IPS DF 6.9 (cell line): ENCODE results near the gene NSFL1C.

Experiments
- DNase-seq: peaks from one replicate; pipeline ENCODE4 v3.0.0-alpha.2; 2013; ENCODE audit warnings: low read depth, low spot score
- H3K27ac ChIP-seq: one replicate; pipeline ENCODE4 v1.5.1; 2013; ENCODE audit warnings: low read length, control low read depth
- H3K27me3 ChIP-seq: 2 replicates; pipeline ENCODE4 v1.6.1; 2013; ENCODE audit warnings: mild to moderate bottlenecking, low read length; ENCODE audit not compliant: control insufficient read depth, insufficient read depth
- H3K36me3 ChIP-seq: 2 replicates; pipeline ENCODE4 v1.6.1; 2013; ENCODE audit warnings: low read length; ENCODE audit not compliant: control insufficient read depth, insufficient read depth
- H3K4me1 ChIP-seq: 2 replicates; pipeline ENCODE4 v1.6.1; 2013; ENCODE audit warnings: low read length; ENCODE audit not compliant: control insufficient read depth, insufficient read depth
- H3K4me3 ChIP-seq: 2 replicates; pipeline ENCODE4 v1.5.1; 2013; ENCODE audit warnings: mild to moderate bottlenecking, low read length
- H3K9me3 ChIP-seq: 2 replicates; pipeline ENCODE4 v1.6.1; 2013; ENCODE audit warnings: low read length, inconsistent platforms; ENCODE audit not compliant: control insufficient read depth, insufficient read depth
- WGBS: extraction: QIAGEN DNeasy Blood & Tissue Kit; methylation state at CpG from one replicate; pipeline ENCODE4 v1.1.7; 2013; ENCODE audit warnings: mixed read lengths, missing lambda C conversion rate; ENCODE audit not compliant: insufficient read length, insufficient coverage; 5-methylcytosine and 5-hydroxymethylcytosine counted together

Gene NSFL1C

DNA sequence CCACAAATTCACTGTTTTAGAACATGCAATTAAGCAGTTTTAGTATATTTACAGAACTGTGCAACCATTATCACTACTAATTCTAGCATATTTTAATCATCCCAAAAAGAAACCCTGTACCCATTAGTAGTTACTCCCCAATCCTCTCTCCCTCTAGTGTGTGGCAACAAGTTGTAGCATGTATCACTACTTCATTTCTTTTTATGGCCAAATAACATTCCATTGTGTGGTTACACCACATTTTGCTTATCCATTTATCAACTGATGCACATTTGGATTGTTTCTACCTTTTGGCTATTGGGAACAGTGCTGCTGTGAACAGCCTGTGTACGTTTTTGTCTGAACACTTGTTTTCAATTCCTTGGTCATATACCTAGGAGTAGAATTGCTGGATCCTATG, 42.3 kb downstream of the NSFL1C start:
- no peaks in the 10 kb centered on the region for H3K27me3 ChIP-seq
- no peak overlapping the region for H3K27ac ChIP-seq
- DNase-seq: no peak
- peaks cover 5% of the 10 kb centered on the region for H3K4me1 ChIP-seq
- no peaks in the 10 kb centered on the region for H3K9me3 ChIP-seq
- WGBS: no CpG with 5 or more reads among the region's 1 CpG
- H3K36me3 ChIP-seq: no peaks in the 10 kb centered on the region
- no peak overlapping the region for H3K4me3 ChIP-seq

DNA sequence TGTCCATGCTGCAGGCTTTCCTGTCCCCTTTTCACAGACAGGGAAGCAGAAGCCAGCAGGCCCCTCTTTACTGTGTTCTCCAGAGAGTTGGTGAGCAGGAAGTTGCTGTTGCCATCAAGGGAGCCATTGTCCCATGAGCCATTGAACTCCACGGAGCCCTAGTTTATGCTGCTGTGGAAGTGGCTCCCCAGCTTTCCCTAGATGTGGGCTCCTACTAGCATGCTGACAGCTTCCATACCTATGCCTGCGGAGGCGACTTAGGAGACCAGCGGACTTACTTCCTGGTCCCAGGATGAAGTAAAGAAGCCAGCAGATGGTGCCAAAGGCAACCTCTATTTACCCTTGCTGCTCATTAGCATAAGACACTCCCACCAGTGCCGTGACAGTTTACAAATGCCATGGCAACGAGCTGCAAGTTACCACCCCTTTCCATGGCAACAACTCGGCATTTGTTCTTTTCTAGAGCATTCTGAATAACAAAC, 43.0 kb downstream of the NSFL1C start:
- Histone ChIP-seq H3K9me3 (no peaks in the 10 kb centered on the region), H3K4me3 (no peak overlapping the region), H3K27me3 (no peaks in the 10 kb centered on the region), H3K36me3 (no peaks in the 10 kb centered on the region), H3K4me1 (peaks cover 5% of the 10 kb centered on the region), H3K27ac (no peak overlapping the region)
- WGBS: no CpG with 5 or more reads among the region's 7 CpGs
- peak; percentile 80 for DNase-seq

DNA sequence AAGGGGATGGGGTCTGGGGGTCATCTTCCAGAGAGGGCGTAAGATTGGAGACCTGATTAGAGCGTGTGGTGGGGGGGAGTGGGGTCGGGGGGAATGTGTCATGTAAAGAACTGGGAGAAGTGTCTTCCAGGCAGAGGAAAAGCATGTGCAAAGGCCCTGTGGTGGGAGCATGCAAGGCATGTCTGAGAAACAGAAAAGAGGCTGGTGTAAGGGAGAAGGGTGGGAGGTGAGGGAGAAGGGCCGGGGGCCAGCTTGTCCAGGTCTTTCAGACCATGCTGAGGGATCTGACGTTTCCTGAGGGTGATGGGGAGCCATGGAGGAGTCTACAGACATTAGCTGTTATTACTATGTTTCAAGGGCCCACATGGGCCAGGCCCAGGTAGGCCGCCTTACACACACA, 43.4 kb downstream of the NSFL1C start:
- H3K27me3 ChIP-seq: no peaks in the 10 kb centered on the region
- H3K9me3 ChIP-seq: no peaks in the 10 kb centered on the region
- no CpG with 5 or more reads among the region's 6 CpGs for WGBS
- no peak for DNase-seq
- H3K27ac ChIP-seq: no peak overlapping the region
- H3K4me3 ChIP-seq: no peak overlapping the region
- no peaks in the 10 kb centered on the region for H3K36me3 ChIP-seq
- peaks cover 5% of the 10 kb centered on the region for H3K4me1 ChIP-seq

- peaks cover 4% of the 10 kb centered on the region for H3K4me1 ChIP-seq
- H3K27ac ChIP-seq: no peak overlapping the region
- WGBS: no CpG with 5 or more reads among the region's 3 CpGs
- H3K4me3 ChIP-seq: no peak overlapping the region
- no peak for DNase-seq
- no peaks in the 10 kb centered on the region for H3K27me3 ChIP-seq
- H3K36me3 ChIP-seq: no peaks in the 10 kb centered on the region
- H3K9me3 ChIP-seq: no peaks in the 10 kb centered on the region
Measured at GRCh38 chr20:1422753-1423152, 43.9 kb downstream of the NSFL1C start.

GRCh38 chr20:1420066-1420465, 46.6 kb downstream of the NSFL1C start:
- no peak for DNase-seq
- no peaks in the 10 kb centered on the region for H3K36me3 ChIP-seq
- no peak overlapping the region for H3K27ac ChIP-seq
- H3K27me3 ChIP-seq: no peaks in the 10 kb centered on the region
- peaks cover 4% of the 10 kb centered on the region; the same call in 1 of the 2 replicates for H3K4me1 ChIP-seq
- H3K9me3 ChIP-seq: no peaks in the 10 kb centered on the region
- WGBS: no CpG with 5 or more reads among the region's 4 CpGs
- H3K4me3 ChIP-seq: no peak overlapping the region

- Histone ChIP-seq H3K36me3 (no peaks in the 10 kb centered on the region), H3K4me3 (no peak overlapping the region), H3K4me1 (no peaks in the 10 kb centered on the region), H3K27me3 (no peaks in the 10 kb centered on the region), H3K27ac (no peak overlapping the region), H3K9me3 (no peaks in the 10 kb centered on the region)
- no CpG with 5 or more reads among the region's 3 CpGs for WGBS
- DNase-seq: no peak
Measured at GRCh38 chr20:1418350-1418749, 48.3 kb downstream of the NSFL1C start.

GRCh38 chr20:1417790-1418189, 48.9 kb downstream of the NSFL1C start:
- no peak for DNase-seq
- no peaks in the 10 kb centered on the region for H3K4me1 ChIP-seq
- H3K27ac ChIP-seq: no peak overlapping the region
- no peaks in the 10 kb centered on the region for H3K27me3 ChIP-seq
- H3K9me3 ChIP-seq: no peaks in the 10 kb centered on the region
- no peak overlapping the region for H3K4me3 ChIP-seq
- H3K36me3 ChIP-seq: no peaks in the 10 kb centered on the region

- H3K4me1 ChIP-seq: no peaks in the 10 kb centered on the region
- no peaks in the 10 kb centered on the region for H3K36me3 ChIP-seq
- H3K9me3 ChIP-seq: no peaks in the 10 kb centered on the region
- no CpG with 5 or more reads among the region's 5 CpGs for whole genome bisulfite sequencing
- DNase-seq: no peak
- H3K27me3 ChIP-seq: no peaks in the 10 kb centered on the region
- no peak overlapping the region for H3K4me3 ChIP-seq
- H3K27ac ChIP-seq: no peak overlapping the region
Measured at GRCh38 chr20:1417273-1417672, 49.4 kb downstream of the NSFL1C start.

DNA sequence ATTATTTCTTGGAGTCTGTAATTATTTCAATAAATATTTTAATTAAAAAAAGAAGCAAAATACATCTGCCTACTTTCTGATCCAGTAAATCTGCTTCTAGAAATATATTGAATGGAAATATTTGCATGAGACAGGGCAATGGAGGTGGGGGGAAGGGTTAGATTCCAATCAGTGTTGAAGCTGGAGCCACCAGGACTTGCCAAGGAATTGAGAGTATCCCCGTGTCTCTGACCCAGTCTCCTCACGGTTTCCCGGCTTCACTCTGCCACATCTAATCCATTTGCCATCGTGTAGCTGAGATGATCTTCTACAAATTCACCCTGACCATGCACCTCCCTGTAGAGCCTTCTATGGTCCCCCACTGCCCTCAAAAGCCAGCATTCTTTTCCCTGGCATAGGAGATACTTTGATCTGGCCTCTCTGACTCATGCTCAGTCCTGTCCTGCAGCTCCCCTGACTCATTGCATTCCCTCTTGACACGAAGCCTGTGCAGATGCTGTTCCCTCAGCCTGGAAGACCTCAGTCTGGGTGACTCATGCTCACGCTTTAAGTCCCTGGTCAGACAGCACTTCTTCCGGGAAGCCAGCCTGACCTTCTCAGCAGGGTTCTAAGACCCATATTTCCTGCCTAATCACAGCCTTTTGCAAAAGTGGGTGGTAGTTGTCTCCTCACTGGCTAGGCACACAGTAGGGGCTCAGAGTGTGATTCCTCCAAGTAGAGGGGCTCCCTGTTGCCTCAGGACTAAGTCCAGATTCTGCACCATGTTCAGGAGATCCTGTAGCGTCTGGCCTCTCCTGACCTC, 50.8 kb downstream of the NSFL1C start:
- Histone ChIP-seq H3K9me3 (no peaks in the 10 kb centered on the region), H3K36me3 (no peaks in the 10 kb centered on the region), H3K4me1 (no peaks in the 10 kb centered on the region), H3K27me3 (no peaks in the 10 kb centered on the region), H3K4me3 (no peak overlapping the region), H3K27ac (no peak overlapping the region)
- WGBS: no CpG with 5 or more reads among the region's 8 CpGs
- no peak for DNase-seq

DNA sequence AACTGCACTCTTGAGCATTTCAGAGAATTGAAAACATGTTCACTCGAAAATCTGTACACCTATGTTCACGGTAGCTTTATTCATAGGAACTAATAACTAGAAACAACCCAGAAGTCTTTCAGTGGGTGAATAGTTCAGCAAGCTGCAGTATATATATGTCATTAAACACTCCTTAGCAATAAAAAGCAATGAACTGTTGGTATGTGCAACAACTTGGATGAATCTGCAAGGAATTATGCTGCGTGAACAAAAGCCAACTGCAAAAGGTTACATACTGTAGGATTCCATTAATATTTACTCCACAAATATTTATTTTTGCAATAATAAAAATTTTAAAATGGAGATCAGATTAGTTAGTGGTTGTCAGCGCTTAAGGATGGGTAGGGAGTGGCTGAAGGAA, 51.7 kb downstream of the NSFL1C start:
- DNase-seq: no peak
- WGBS: no CpG with 5 or more reads among the region's 4 CpGs

GRCh38 chr20:1405801-1406200, 60.8 kb downstream of the NSFL1C start:
- Histone ChIP-seq H3K27ac (no peak overlapping the region), H3K9me3 (no peaks in the 10 kb centered on the region), H3K27me3 (no peaks in the 10 kb centered on the region), H3K4me3 (no peak overlapping the region), H3K4me1 (no peaks in the 10 kb centered on the region), H3K36me3 (no peaks in the 10 kb centered on the region)
- WGBS: no CpG with 5 or more reads among the region's 2 CpGs
- DNase-seq: no peak

More for the DNA sequence above, 51.7 kb downstream of the NSFL1C start:
- Histone ChIP-seq H3K9me3 (no peaks in the 10 kb centered on the region), H3K4me1 (no peaks in the 10 kb centered on the region), H3K4me3 (no peak overlapping the region), H3K27me3 (no peaks in the 10 kb centered on the region), H3K27ac (no peak overlapping the region), H3K36me3 (no peaks in the 10 kb centered on the region)
